Astrocyte (in vitro differentiated cells and primary cell): ENCODE results near the gene SMTNL2. TPM values are rescaled to one million over a fixed set of nuclear protein-coding genes. Genes with fewer than 3 reads are reported as not detected.

Source experiments
- DNase-seq: peaks from one replicate; pipeline ENCODE4 v3.0.0-alpha.2; 2010; ENCODE audit warnings: low read depth
- FAIRE-seq: peaks from 2 replicates; lab custom pipeline; 2011; peaks lifted over from hg19 to GRCh38; lab: Jason Lieb, UNC
- H2AFZ ChIP-seq: 2 replicates; pipeline ENCODE4 v1.6.0; 2012; ENCODE audit warnings: low read depth, low read length, inconsistent platforms
- H3K27ac ChIP-seq: 2 replicates; pipeline ENCODE4 v1.5.1; 2011; ENCODE audit warnings: low read depth, low read length, inconsistent platforms
- H3K27me3 ChIP-seq: 2 replicates; pipeline ENCODE4 v1.6.0; 2011; ENCODE audit warnings: low read length, inconsistent platforms; ENCODE audit not compliant: insufficient read depth
- H3K36me3 ChIP-seq: 2 replicates; pipeline ENCODE4 v1.5.1; 2011; ENCODE audit warnings: low read length, inconsistent platforms; ENCODE audit not compliant: insufficient read depth
- H3K4me1 ChIP-seq: 2 replicates; pipeline ENCODE4 v1.5.1; 2011; ENCODE audit warnings: low read length, inconsistent platforms; ENCODE audit not compliant: insufficient read depth
- H3K4me2 ChIP-seq: 2 replicates; pipeline ENCODE4 v1.6.0; 2012; ENCODE audit warnings: low read length, inconsistent platforms
- H3K4me3 ChIP-seq: 2 replicates; pipeline ENCODE4 v1.5.1; 2011; ENCODE audit warnings: low read depth, mild to moderate bottlenecking, low read length, inconsistent platforms; ENCODE audit not compliant: insufficient read depth
- H3K79me2 ChIP-seq: 2 replicates; pipeline ENCODE4 v1.6.0; 2012; ENCODE audit warnings: mild to moderate bottlenecking, low read length, inconsistent platforms; ENCODE audit not compliant: insufficient read depth
- H3K9ac ChIP-seq: 2 replicates; pipeline ENCODE4 v1.6.0; 2012; ENCODE audit warnings: mild to moderate bottlenecking, low read length, inconsistent platforms
- H3K9me3 ChIP-seq: 2 replicates; pipeline ENCODE4 v1.5.1; 2012; ENCODE audit warnings: low read depth, mild to moderate bottlenecking, low read length, inconsistent platforms; ENCODE audit not compliant: insufficient read depth
- H4K20me1 ChIP-seq: 2 replicates; pipeline ENCODE4 v1.6.0; 2012; ENCODE audit warnings: low read length, inconsistent platforms; ENCODE audit not compliant: insufficient read depth
- H3K27ac Mint-ChIP-seq: one replicate; pipeline ENCODE4 v1.8.0; 2021; ENCODE audit warnings: mild to moderate bottlenecking, mixed read lengths; ENCODE audit not compliant: unreplicated experiment
- H3K27me3 Mint-ChIP-seq: one replicate; pipeline ENCODE4 v1.8.0; 2021; ENCODE audit warnings: low read depth, mixed read lengths; ENCODE audit not compliant: unreplicated experiment
- H3K36me3 Mint-ChIP-seq: one replicate; pipeline ENCODE4 v1.8.0; 2021; ENCODE audit warnings: low read depth, mixed read lengths; ENCODE audit not compliant: unreplicated experiment
- H3K4me1 Mint-ChIP-seq: one replicate; pipeline ENCODE4 v1.8.0; 2021; ENCODE audit warnings: low read depth, mixed read lengths; ENCODE audit not compliant: unreplicated experiment
- H3K4me3 Mint-ChIP-seq: one replicate; pipeline ENCODE4 v1.8.0; 2021; ENCODE audit warnings: mild to moderate bottlenecking, moderate library complexity, mixed read lengths; ENCODE audit not compliant: unreplicated experiment
- H3K9me3 Mint-ChIP-seq: one replicate; pipeline ENCODE4 v1.8.0; 2021; ENCODE audit warnings: mild to moderate bottlenecking, mixed read lengths; ENCODE audit not compliant: unreplicated experiment
- EZH2 ChIP-seq: IDR thresholded peaks from 2 replicates; pipeline ENCODE4 v1.6.1; 2012; ENCODE audit warnings: mild to moderate bottlenecking, low read length, inconsistent platforms; ENCODE audit not compliant: insufficient read depth
- total RNA-seq: library from RNA; stranded (reverse); gene quantifications from 2 replicates; pipeline ENCODE4 v1.2.1, GENCODE V29; 2021
- TF ChIP-seq, protein P1 (sequence below): IDR thresholded peaks from 2 replicates; pipeline ENCODE4 v1.5.1; 2011; ENCODE audit warnings: low read depth, mild to moderate bottlenecking, inconsistent platforms, low read length, moderate library complexity; ENCODE audit not compliant: insufficient read depth

SMTNL2 gene
- total RNA-seq, 1 donor from 2014 or later: 0.18 TPM

DNA sequence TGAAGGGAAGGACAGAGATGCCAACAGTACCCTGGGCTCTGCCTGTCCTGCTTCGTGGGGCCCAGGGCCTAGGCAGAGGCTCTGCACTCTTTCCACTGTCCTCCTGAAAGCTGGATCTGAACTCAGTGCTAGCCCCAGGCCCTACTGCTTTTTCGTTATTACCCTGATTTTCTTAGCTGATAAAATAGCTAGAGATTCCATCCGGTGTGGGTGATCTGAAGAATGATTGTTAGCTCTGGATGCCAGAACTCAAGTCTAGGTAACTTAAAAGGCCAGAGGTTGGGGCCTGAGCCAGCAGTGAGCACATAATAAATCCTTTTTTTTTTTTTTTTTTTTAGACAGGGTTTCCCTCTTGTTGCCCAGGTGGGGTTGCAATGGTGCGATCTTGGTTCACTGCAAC, 27.3 kb upstream of the SMTNL2 start:
- TF ChIP-seq, protein P1, sequence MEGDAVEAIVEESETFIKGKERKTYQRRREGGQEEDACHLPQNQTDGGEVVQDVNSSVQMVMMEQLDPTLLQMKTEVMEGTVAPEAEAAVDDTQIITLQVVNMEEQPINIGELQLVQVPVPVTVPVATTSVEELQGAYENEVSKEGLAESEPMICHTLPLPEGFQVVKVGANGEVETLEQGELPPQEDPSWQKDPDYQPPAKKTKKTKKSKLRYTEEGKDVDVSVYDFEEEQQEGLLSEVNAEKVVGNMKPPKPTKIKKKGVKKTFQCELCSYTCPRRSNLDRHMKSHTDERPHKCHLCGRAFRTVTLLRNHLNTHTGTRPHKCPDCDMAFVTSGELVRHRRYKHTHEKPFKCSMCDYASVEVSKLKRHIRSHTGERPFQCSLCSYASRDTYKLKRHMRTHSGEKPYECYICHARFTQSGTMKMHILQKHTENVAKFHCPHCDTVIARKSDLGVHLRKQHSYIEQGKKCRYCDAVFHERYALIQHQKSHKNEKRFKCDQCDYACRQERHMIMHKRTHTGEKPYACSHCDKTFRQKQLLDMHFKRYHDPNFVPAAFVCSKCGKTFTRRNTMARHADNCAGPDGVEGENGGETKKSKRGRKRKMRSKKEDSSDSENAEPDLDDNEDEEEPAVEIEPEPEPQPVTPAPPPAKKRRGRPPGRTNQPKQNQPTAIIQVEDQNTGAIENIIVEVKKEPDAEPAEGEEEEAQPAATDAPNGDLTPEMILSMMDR: no peak
- TF ChIP-seq EZH2: no peak
- H3K4me3 Mint-ChIP-seq: no peak overlapping the region
- H3K27me3 Mint-ChIP-seq: peaks cover 13% of the 10 kb centered on the region
- H3K36me3 Mint-ChIP-seq: peaks cover 2% of the 10 kb centered on the region
- no peak overlapping the region for H3K27ac ChIP-seq
- peaks cover 6% of the 10 kb centered on the region for H3K36me3 ChIP-seq
- H3K4me2 ChIP-seq: no peak overlapping the region
- H3K27ac Mint-ChIP-seq: no peak overlapping the region
- H3K27me3 ChIP-seq: peaks cover 6% of the 10 kb centered on the region
- peaks cover 12% of the 10 kb centered on the region for H3K4me1 Mint-ChIP-seq
- H2AFZ ChIP-seq: no peak overlapping the region
- no peak for FAIRE-seq
- H3K9me3 Mint-ChIP-seq: no peaks in the 10 kb centered on the region
- peaks cover 36% of the 10 kb centered on the region for H3K79me2 ChIP-seq
- H3K4me3 ChIP-seq: no peak overlapping the region
- peaks cover 14% of the 10 kb centered on the region for H4K20me1 ChIP-seq
- no peaks in the 10 kb centered on the region for H3K9me3 ChIP-seq
- DNase-seq: no peak
- H3K4me1 ChIP-seq: peaks cover 19% of the 10 kb centered on the region
- H3K9ac ChIP-seq: no peak overlapping the region

DNA sequence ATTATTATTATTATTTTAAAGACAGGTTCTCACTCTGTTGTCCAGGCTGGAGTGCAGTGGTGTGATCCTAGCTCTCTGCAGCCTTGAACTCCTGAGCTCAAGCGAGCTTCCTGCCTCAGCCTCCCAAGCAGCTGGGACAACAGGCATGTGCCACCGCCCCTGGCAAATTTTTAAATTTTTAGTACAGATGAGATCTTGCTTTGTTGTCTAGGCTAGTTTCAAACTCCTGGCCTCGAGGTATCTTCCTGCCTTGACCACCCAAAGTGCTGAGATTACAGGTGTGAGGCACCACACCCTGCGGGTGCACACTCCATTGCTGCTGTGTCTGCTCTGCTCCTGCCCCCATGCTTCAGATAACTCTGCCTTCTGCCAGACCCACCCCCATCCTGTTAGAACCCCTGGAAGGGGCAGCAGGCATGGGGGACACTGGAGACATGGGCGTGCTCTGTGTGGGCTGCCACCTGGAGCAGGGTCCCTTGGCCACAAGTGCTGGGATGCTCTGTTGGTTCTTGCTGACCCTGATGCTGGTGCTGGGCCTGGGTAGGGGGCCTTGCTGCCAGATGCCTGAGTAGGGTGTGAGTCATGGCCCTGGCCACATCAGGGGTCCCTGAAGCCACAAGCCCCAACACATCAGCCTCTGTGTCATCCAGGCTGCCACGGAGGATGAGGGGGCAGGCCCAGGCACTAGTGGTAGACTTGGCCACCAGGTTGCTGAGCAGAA, 26.5 kb upstream of the SMTNL2 start:
- Histone ChIP-seq H3K9me3 (no peaks in the 10 kb centered on the region), H3K4me3 (no peak overlapping the region), H3K4me1 (peaks cover 19% of the 10 kb centered on the region), H3K27ac (no peak overlapping the region), H2AFZ (no peak overlapping the region), H3K79me2 (peaks cover 30% of the 10 kb centered on the region), H3K36me3 (peaks cover 6% of the 10 kb centered on the region), H3K4me2 (no peak overlapping the region), H3K27me3 (peaks cover 13% of the 10 kb centered on the region), H3K9ac (no peak overlapping the region), H4K20me1 (peaks cover 14% of the 10 kb centered on the region)
- DNase-seq: no peak
- Mint-ChIP-seq H3K27ac (no peak overlapping the region), H3K4me3 (no peak overlapping the region), H3K27me3 (peaks cover 20% of the 10 kb centered on the region), H3K36me3 (no peaks in the 10 kb centered on the region), H3K4me1 (peaks cover 12% of the 10 kb centered on the region), H3K9me3 (no peaks in the 10 kb centered on the region)
- TF ChIP-seq EZH2: no peak
- TF ChIP-seq, protein P1: no peak
- no peak for FAIRE-seq

DNA sequence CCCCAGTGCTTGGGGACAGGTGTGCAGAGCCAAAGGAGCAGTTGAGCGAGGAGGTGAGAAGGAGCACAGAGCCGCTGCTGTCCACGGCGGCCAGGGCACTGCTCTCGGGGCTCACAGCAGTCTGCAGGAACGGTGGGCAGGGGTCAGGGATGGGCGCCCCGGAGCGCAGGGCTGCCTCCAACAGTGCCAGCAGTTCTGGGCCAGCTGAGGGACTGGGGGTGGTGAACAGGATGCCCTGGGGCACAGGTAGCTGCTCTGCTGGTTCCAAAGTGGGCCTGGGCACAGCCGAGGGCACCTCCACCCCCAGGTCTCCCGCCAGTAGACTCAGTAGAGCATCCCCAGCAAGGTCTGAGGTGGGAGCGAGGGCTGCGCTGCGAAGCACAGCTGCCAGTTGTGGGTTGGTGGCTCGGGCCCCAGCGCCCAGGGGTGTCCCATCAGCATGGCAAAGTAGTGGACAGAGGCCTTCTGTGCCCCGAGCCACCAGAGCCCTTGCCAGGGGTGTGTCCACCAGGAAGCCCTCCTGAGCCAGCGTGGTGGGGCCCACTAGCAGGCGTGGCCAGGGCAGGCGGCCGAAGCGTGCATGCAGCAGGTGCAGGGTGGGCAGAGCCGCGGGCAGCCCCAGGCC, 25.9 kb upstream of the SMTNL2 start:
- H3K9ac ChIP-seq: no peak overlapping the region
- peaks cover 19% of the 10 kb centered on the region for H3K27me3 ChIP-seq
- H3K27ac Mint-ChIP-seq: no peak overlapping the region
- TF ChIP-seq EZH2: no peak
- TF ChIP-seq, protein P1: no peak
- H3K4me3 ChIP-seq: no peak overlapping the region
- DNase-seq: no peak
- H3K79me2 ChIP-seq: peaks cover 24% of the 10 kb centered on the region
- H3K9me3 ChIP-seq: no peaks in the 10 kb centered on the region
- H3K4me1 ChIP-seq: peaks cover 17% of the 10 kb centered on the region
- H2AFZ ChIP-seq: no peak overlapping the region
- H3K36me3 ChIP-seq: no peaks in the 10 kb centered on the region
- H3K36me3 Mint-ChIP-seq: no peaks in the 10 kb centered on the region
- no peak for FAIRE-seq
- peaks cover 26% of the 10 kb centered on the region for H3K27me3 Mint-ChIP-seq
- no peak overlapping the region for H3K4me3 Mint-ChIP-seq
- H4K20me1 ChIP-seq: peaks cover 10% of the 10 kb centered on the region
- H3K4me1 Mint-ChIP-seq: peaks cover 12% of the 10 kb centered on the region
- H3K9me3 Mint-ChIP-seq: no peaks in the 10 kb centered on the region
- H3K4me2 ChIP-seq: no peak overlapping the region
- no peak overlapping the region for H3K27ac ChIP-seq
